Smooth muscle cell (in vitro differentiated cells): ENCODE measurements around the gene KLK6. TPM values are rescaled to one million over a fixed set of nuclear protein-coding genes. Genes with fewer than 3 reads are reported as not detected.

Source experiments
- DNase-seq: peaks from one replicate; lab custom pipeline; 2025; ENCODE audit not compliant: unreplicated experiment; lab: John Stamatoyannopoulos, UW
- H2AFZ ChIP-seq: fragments of 200-600 bp; sonication (generic); 2 replicates; pipeline ENCODE4 v1.6.0; 2016; ENCODE audit warnings: antibody characterized with exemption, low read depth, mild to moderate bottlenecking
- H3F3A ChIP-seq: fragments of 200-600 bp; sonication (generic); 2 replicates; pipeline ENCODE4 v1.6.0; 2017; ENCODE audit warnings: antibody characterized with exemption, low read depth
- H3K27ac ChIP-seq: fragments of 200-600 bp; sonication (generic); 2 replicates; pipeline ENCODE4 v1.5.1; 2016; ENCODE audit warnings: low read depth, mild to moderate bottlenecking
- H3K27me3 ChIP-seq: fragments of 200-600 bp; sonication (generic); 2 replicates; pipeline ENCODE4 v1.6.1; 2016; ENCODE audit warnings: low read depth, mild to moderate bottlenecking
- H3K36me3 ChIP-seq: fragments of 200-600 bp; sonication (generic); 2 replicates; pipeline ENCODE4 v1.5.1; 2016; ENCODE audit warnings: low read depth
- H3K4me1 ChIP-seq: fragments of 200-600 bp; sonication (generic); 2 replicates; pipeline ENCODE4 v1.5.1; 2016; ENCODE audit warnings: low read depth
- H3K4me2 ChIP-seq: fragments of 200-600 bp; sonication (generic); 2 replicates; pipeline ENCODE4 v1.6.0; 2016; ENCODE audit warnings: mild to moderate bottlenecking
- H3K4me3 ChIP-seq: fragments of 200-600 bp; sonication (generic); 2 replicates; pipeline ENCODE4 v1.5.1; 2016; ENCODE audit warnings: mild to moderate bottlenecking
- H3K79me2 ChIP-seq: fragments of 200-600 bp; sonication (generic); 2 replicates; pipeline ENCODE4 v1.6.0; 2016; ENCODE audit warnings: low read depth, mild to moderate bottlenecking
- H3K9ac ChIP-seq: fragments of 200-600 bp; sonication (generic); 2 replicates; pipeline ENCODE4 v1.6.0; 2016; ENCODE audit warnings: low read depth
- H3K9me3 ChIP-seq: fragments of 200-600 bp; sonication (generic); replicated peaks from 2 replicates; pipeline ENCODE4 v1.5.1; 2016; ENCODE audit warnings: low read depth
- H4K20me1 ChIP-seq: fragments of 200-600 bp; sonication (generic); 2 replicates; pipeline ENCODE4 v1.6.0; 2016; ENCODE audit warnings: low read depth
- WGBS: methylation state at CpG from one replicate; pipeline ENCODE4 v1.1.7; 2016; ENCODE audit warnings: low lambda C conversion rate; 5-methylcytosine and 5-hydroxymethylcytosine counted together
- polyA plus RNA-seq: library from polyadenylated mRNA; unstranded; fragments of >200 nt; fragmentation: Nextera tagmentation; extraction: Ambion mirVana; gene quantifications from 2 replicates; pipeline ENCODE4 v1.2.1, GENCODE V29; 2016
- total RNA-seq: library from RNA; depleted of rRNA; stranded (reverse); fragments of >200 nt; gene quantifications from 2 replicates; pipeline ENCODE4 v1.2.3, GENCODE V29; 2014
- TF ChIP-seq, protein P1 (sequence below): fragments of 200-600 bp; sonication (generic); IDR thresholded peaks from 2 replicates; pipeline ENCODE4 v1.5.1; 2017; ENCODE audit warnings: borderline replicate concordance, mild to moderate bottlenecking, antibody characterized with exemption; ENCODE audit not compliant: insufficient read depth, poor library complexity, severe bottlenecking

KLK6 gene
- total and polyA plus RNA-seq, 2 experiments from 2014 or later: 7.1 to 20.7 TPM

DNA sequence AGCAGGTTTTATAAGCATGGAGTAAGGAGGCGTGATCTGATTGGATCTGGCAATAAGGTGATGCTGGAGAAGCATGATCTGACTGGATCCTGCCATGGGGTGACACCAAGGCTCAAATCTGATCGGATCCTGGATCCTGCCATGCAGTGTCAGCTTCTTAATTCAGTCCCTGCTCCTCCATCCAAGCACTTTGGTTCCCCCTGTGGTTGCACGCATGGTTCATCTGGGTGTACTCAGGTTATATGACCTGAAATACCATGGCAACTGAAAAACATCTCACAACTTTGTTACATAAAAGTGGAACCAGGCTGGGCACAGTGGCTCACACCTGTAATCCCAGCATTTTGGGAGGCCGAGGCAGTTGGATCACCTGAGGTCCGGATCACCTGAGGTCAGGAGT, 40.6 kb downstream of the KLK6 start:
- Histone ChIP-seq H3K4me3 (no peak overlapping the region), H3K9ac (no peak overlapping the region), H3K27ac (no peak overlapping the region), H3K36me3 (no peaks in the 10 kb centered on the region), H3K4me2 (no peak overlapping the region), H4K20me1 (no peaks in the 10 kb centered on the region), H3F3A (no peaks in the 10 kb centered on the region), H3K27me3 (peaks cover 8% of the 10 kb centered on the region), H3K79me2 (no peaks in the 10 kb centered on the region), H2AFZ (no peak overlapping the region), H3K9me3 (no peaks in the 10 kb centered on the region), H3K4me1 (no peaks in the 10 kb centered on the region)
- DNase-seq: no peak
- WGBS: 93% methylated on average over 5 of the region's 5 CpGs
- TF ChIP-seq, protein P1, sequence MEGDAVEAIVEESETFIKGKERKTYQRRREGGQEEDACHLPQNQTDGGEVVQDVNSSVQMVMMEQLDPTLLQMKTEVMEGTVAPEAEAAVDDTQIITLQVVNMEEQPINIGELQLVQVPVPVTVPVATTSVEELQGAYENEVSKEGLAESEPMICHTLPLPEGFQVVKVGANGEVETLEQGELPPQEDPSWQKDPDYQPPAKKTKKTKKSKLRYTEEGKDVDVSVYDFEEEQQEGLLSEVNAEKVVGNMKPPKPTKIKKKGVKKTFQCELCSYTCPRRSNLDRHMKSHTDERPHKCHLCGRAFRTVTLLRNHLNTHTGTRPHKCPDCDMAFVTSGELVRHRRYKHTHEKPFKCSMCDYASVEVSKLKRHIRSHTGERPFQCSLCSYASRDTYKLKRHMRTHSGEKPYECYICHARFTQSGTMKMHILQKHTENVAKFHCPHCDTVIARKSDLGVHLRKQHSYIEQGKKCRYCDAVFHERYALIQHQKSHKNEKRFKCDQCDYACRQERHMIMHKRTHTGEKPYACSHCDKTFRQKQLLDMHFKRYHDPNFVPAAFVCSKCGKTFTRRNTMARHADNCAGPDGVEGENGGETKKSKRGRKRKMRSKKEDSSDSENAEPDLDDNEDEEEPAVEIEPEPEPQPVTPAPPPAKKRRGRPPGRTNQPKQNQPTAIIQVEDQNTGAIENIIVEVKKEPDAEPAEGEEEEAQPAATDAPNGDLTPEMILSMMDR: no peak

DNA sequence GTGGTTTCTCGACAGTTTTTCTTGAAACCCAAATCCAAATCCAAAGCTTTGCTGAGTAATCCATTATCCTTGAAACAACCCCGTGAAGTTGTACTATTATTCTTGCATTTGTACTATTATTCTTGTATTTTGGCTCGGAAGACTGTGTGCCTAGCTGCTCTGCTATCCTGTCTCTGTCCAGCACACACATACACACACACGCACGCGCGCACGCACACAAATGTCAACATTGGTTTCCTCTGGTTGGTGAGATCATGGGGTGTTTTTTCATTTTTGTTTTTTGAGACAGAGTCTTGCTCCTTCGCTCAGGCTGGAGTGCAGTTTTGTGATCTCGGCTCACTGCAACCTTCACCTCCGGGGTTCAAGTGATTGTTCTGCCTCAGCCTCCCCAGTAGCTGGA, 43.2 kb downstream of the KLK6 start:
- 93% methylated on average over 11 of the region's 11 CpGs for WGBS
- Histone ChIP-seq H3K9ac (no peak overlapping the region), H3K79me2 (no peaks in the 10 kb centered on the region), H3K4me2 (no peak overlapping the region), H4K20me1 (no peaks in the 10 kb centered on the region), H3K27ac (no peak overlapping the region), H3K4me3 (no peak overlapping the region), H3K4me1 (no peaks in the 10 kb centered on the region), H2AFZ (no peak overlapping the region), H3K36me3 (no peaks in the 10 kb centered on the region), H3F3A (no peaks in the 10 kb centered on the region), H3K9me3 (no peaks in the 10 kb centered on the region), H3K27me3 (peaks cover 13% of the 10 kb centered on the region)
- DNase-seq: no peak
- TF ChIP-seq, protein P1: no peak

DNA sequence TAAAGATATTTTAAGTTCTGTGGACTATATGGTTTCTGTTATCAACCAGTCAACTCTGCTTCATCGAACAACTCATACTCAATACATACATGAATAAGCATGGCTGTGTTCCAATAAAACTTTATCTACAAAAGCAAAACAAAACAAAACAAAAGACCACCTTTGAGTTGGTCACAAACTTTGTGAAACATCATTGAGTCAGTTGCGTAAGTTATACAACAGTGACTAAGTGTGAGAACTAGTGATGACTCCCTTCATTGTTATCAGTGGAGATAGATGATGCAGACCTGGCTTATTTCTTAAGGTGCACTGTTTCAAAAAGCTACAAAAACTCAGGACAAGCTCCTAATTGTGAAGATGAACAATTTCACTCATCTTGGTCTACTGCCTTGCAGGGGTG, 43.7 kb downstream of the KLK6 start:
- 73% methylated on average over 2 of the region's 2 CpGs for WGBS
- H3K27ac ChIP-seq: no peak overlapping the region
- DNase-seq: no peak
- H3K4me2 ChIP-seq: no peak overlapping the region
- TF ChIP-seq, protein P1: no peak
- H3K9me3 ChIP-seq: no peaks in the 10 kb centered on the region
- no peaks in the 10 kb centered on the region for H3K36me3 ChIP-seq
- H3K79me2 ChIP-seq: no peaks in the 10 kb centered on the region
- no peak overlapping the region for H3K9ac ChIP-seq
- H3K4me1 ChIP-seq: no peaks in the 10 kb centered on the region
- H4K20me1 ChIP-seq: no peaks in the 10 kb centered on the region
- no peak overlapping the region for H2AFZ ChIP-seq
- no peaks in the 10 kb centered on the region for H3F3A ChIP-seq
- H3K4me3 ChIP-seq: no peak overlapping the region
- H3K27me3 ChIP-seq: peaks cover 13% of the 10 kb centered on the region

DNA sequence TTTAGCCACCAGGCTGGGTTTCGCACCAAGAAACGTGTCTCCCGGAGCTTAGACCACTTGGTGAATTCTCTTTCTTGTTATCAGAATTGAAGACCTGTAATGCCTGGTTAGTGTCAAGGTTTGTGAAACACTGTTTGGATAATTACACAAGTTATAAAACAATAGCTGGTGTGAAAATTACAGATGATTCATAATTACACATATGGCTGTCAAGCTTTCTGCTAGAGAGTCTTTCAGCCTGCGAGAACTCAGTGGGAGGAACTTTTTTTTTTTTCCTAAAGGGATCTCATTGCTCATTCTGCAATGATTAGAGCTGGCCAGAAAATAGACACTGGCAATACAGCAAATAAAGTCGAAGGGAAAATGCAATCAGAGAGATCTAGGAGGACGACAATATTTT, 44.8 kb downstream of the KLK6 start:
- H3K9ac ChIP-seq: no peak overlapping the region
- H3F3A ChIP-seq: no peaks in the 10 kb centered on the region
- no peak overlapping the region for H2AFZ ChIP-seq
- H4K20me1 ChIP-seq: no peaks in the 10 kb centered on the region
- no peaks in the 10 kb centered on the region for H3K9me3 ChIP-seq
- no peak overlapping the region for H3K27ac ChIP-seq
- no peak overlapping the region for H3K4me3 ChIP-seq
- H3K4me1 ChIP-seq: no peaks in the 10 kb centered on the region
- TF ChIP-seq, protein P1: no peak
- no peaks in the 10 kb centered on the region for H3K79me2 ChIP-seq
- peaks cover 21% of the 10 kb centered on the region for H3K27me3 ChIP-seq
- H3K4me2 ChIP-seq: no peak overlapping the region
- H3K36me3 ChIP-seq: no peaks in the 10 kb centered on the region
- WGBS: 75% methylated on average over 6 of the region's 6 CpGs
- DNase-seq: no peak
